Suprapubic skin (tissue), 4 donors: ENCODE results near the gene CXCR6. TPM values are rescaled to one million over a fixed set of nuclear protein-coding genes. Genes with fewer than 3 reads are reported as not detected.

Source experiments
- DNase-seq, 2 donors: peaks; one replicate each; pipeline ENCODE4 v3.0.0-alpha.2; 2019; ENCODE audit warnings: low spot score in 2 of 2
- H3K27ac ChIP-seq: fragments of 200-600 bp; sonication (generic); one replicate; pipeline ENCODE4 v1.5.1; 2019
- H3K27me3 ChIP-seq: fragments of 200-600 bp; sonication (generic); one replicate; pipeline ENCODE4 v1.5.1; 2019
- H3K36me3 ChIP-seq: fragments of 200-600 bp; sonication (generic); one replicate; pipeline ENCODE4 v1.5.1; 2019
- H3K4me1 ChIP-seq: fragments of 200-600 bp; sonication (generic); one replicate; pipeline ENCODE4 v1.5.1; 2019
- H3K4me3 ChIP-seq: fragments of 200-600 bp; sonication (generic); one replicate; pipeline ENCODE4 v1.5.1; 2019; ENCODE audit warnings: mild to moderate bottlenecking
- H3K9me3 ChIP-seq: fragments of 200-600 bp; sonication (generic); one replicate; pipeline ENCODE4 v1.5.1; 2019
- CTCF ChIP-seq, 2 donors: fragments of 200-600 bp in 1 of 2; fragments of 450-650 bp in 1 of 2; sonication (generic) in 1 of 2; IDR thresholded peaks; one replicate each; pipeline ENCODE4 v1.5.1; 2016 to 2019; ENCODE audit warnings: antibody characterized with exemption in 2 of 2, mild to moderate bottlenecking in 1 of 2, moderate library complexity in 1 of 2
- EP300 ChIP-seq: sonication (generic); formaldehyde crosslinking; IDR thresholded peaks from one replicate; pipeline ENCODE4 v1.6.1; 2017; ENCODE audit warnings: antibody characterized with exemption
- POLR2A ChIP-seq, 2 donors: fragments of 450-650 bp; IDR thresholded peaks; one replicate each; pipeline ENCODE4 v1.6.1; 2017; ENCODE audit warnings: antibody characterized with exemption in 2 of 2, mild to moderate bottlenecking in 2 of 2, moderate library complexity in 2 of 2
- POLR2AphosphoS5 ChIP-seq, 3 donors: sonication (generic); formaldehyde crosslinking; IDR thresholded peaks; one replicate each; pipeline ENCODE4 v1.6.1; 2017; ENCODE audit warnings: antibody characterized with exemption in 3 of 3
- WGBS: methylation state at CpG from one replicate; pipeline ENCODE4 v1.1.5; 2018; 5-methylcytosine and 5-hydroxymethylcytosine counted together
- total RNA-seq, 4 donors: library from RNA; depleted of rRNA; stranded (reverse); fragments of >200 nt; gene quantifications; one replicate each; pipeline ENCODE4 v1.1.0, GENCODE V29; 2016

CXCR6 gene
- total RNA-seq, 4 donors from 2014 or later, result 0.23 to 0.59 TPM; not detected in 2

- Histone ChIP-seq H3K9me3 (no peaks in the 10 kb centered on the region), H3K27ac (no peak overlapping the region), H3K4me1 (peaks cover 5% of the 10 kb centered on the region), H3K27me3 (no peaks in the 10 kb centered on the region), H3K36me3 (peaks cover 35% of the 10 kb centered on the region), H3K4me3 (no peak overlapping the region)
- TF ChIP-seq EP300 (no peak), CTCF (IDR thresholded peaks at IDR 0.05) (no peak), POLR2AphosphoS5 (IDR thresholded peaks at IDR 0.05) (no peak), POLR2A (IDR thresholded peaks at IDR 0.05) (no peak)
- no peak for DNase-seq
- 85% methylated on average over 7 of the region's 7 CpGs for WGBS
These were observed 3.1 kb upstream of the CXCR6 start for GRCh38 chr3:45940004-45940780.

- no peaks in the 10 kb centered on the region for H3K9me3 ChIP-seq
- no peaks in the 10 kb centered on the region for H3K27me3 ChIP-seq
- no peak for DNase-seq
- H3K27ac ChIP-seq, result no peak overlapping the region
- no peak for TF ChIP-seq POLR2A (IDR thresholded peaks at IDR 0.05)
- TF ChIP-seq POLR2AphosphoS5 (IDR thresholded peaks at IDR 0.05), result no peak
- no peak for TF ChIP-seq EP300
- no peak for TF ChIP-seq CTCF (IDR thresholded peaks at IDR 0.05)
- no peak overlapping the region for H3K4me3 ChIP-seq
- peaks cover 36% of the 10 kb centered on the region for H3K36me3 ChIP-seq
- 86% methylated on average over 6 of the region's 6 CpGs for WGBS
- H3K4me1 ChIP-seq, result peaks cover 5% of the 10 kb centered on the region
These were observed 2.4 kb upstream of the CXCR6 start for GRCh38 chr3:45940781-45941365.

- no peaks in the 10 kb centered on the region for H3K27me3 ChIP-seq
- peaks cover 33% of the 10 kb centered on the region for H3K36me3 ChIP-seq
- H3K27ac ChIP-seq, result no peak overlapping the region
- H3K4me3 ChIP-seq, result no peak overlapping the region
- TF ChIP-seq CTCF (IDR thresholded peaks at IDR 0.05) (no peak), POLR2AphosphoS5 (IDR thresholded peaks at IDR 0.05) (no peak), EP300 (no peak), POLR2A (IDR thresholded peaks at IDR 0.05) (no peak)
- peaks cover 5% of the 10 kb centered on the region for H3K4me1 ChIP-seq
- 100% methylated on average over 1 of the region's 6 CpGs for WGBS
- DNase-seq, result no peak
- no peaks in the 10 kb centered on the region for H3K9me3 ChIP-seq
These were observed 1.0 kb upstream of the CXCR6 start for GRCh38 chr3:45942051-45942825.

- WGBS, result 77% methylated on average over 3 of the region's 5 CpGs
- no peaks in the 10 kb centered on the region for H3K27me3 ChIP-seq
- no peak for DNase-seq
- no peaks in the 10 kb centered on the region for H3K4me1 ChIP-seq
- peaks cover 55% of the 10 kb centered on the region for H3K36me3 ChIP-seq
- TF ChIP-seq POLR2AphosphoS5 (IDR thresholded peaks at IDR 0.05), result no peak
- TF ChIP-seq POLR2A (IDR thresholded peaks at IDR 0.05), result no peak
- no peak for TF ChIP-seq CTCF (IDR thresholded peaks at IDR 0.05)
- TF ChIP-seq EP300, result no peak
- H3K4me3 ChIP-seq, result no peak overlapping the region
- no peak overlapping the region for H3K27ac ChIP-seq
- no peaks in the 10 kb centered on the region for H3K9me3 ChIP-seq
These were observed 1.8 kb downstream of the CXCR6 start for GRCh38 chr3:45944830-45945620.
